Measurements from ENCODE around the gene IMMP1L.
A peak's percentile ranks its signal among the peaks of the same experiment; 100 is the strongest.
"Not testable (repeated sequence)": the region's sequence is repeated elsewhere in the genome, so short reads cannot be mapped to it uniquely, and the experiment has no call there.

Gene IMMP1L, protein sequence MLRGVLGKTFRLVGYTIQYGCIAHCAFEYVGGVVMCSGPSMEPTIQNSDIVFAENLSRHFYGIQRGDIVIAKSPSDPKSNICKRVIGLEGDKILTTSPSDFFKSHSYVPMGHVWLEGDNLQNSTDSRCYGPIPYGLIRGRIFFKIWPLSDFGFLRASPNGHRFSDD

GRCh38 chr11:31509429-31510345, at the start of gene IMMP1L, which contains the start of gene ELP4:
Gene IMMP1L, minus strand, starts transcription at chr11:31509622. Its CDS starts 46,346 bp downstream, at chr11:31463276.
Gene ELP4, plus strand, starts transcription at chr11:31509767. Its CDS starts 18 bp downstream, at chr11:31509785.
- DNase-seq (ENCODE audit: low read depth), result peak; percentile 88

DNA sequence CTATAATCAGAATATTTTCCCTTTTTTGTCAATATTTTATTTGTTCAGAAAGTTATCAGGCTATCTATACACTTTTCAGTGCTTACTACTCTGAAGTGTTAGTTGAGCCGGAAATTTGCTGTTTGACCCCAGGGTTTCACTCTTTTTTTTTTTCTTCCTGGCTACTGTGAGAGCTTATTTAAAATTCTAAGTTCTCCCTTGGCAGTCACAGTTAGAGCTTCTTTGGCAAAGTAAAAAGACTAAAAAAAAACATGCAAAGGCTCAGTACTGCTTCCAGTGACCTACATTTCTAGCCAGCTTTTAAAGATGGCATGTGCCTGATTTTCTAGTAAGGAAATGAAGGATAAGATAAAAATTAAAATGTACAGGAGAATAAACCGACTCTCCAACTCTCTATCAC, 48.6 kb upstream of the IMMP1L start:
- no peak for DNase-seq (ENCODE audit: low read depth)

- DNase-seq (ENCODE audit: low read depth), result no peak
These were observed 46.5 kb upstream of the IMMP1L start for GRCh38 chr11:31555938-31556337.

- no peak for DNase-seq (ENCODE audit: low read depth)
These were observed 33.4 kb upstream of the IMMP1L start for GRCh38 chr11:31542862-31543261.

DNA sequence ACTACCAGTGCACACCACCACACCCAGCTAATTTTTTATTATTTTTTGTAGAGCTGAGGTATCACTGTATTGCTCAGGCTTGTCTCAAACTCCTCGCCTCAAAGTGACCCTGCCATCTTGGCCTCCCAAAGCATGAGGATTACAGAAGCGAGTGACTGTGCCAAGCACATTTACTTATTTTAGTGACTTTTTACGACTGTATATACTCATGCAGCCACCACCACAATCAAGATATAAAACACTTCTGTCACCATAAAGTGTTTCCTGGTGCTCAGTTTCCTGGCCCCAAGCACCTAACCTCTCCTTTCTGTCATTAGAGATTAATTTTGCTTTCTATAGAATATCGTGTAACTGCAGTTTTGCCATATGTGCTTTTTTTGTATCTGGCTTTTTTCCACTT, 26.1 kb upstream of the IMMP1L start:
- DNase-seq (ENCODE audit: low read depth), result no peak

DNA sequence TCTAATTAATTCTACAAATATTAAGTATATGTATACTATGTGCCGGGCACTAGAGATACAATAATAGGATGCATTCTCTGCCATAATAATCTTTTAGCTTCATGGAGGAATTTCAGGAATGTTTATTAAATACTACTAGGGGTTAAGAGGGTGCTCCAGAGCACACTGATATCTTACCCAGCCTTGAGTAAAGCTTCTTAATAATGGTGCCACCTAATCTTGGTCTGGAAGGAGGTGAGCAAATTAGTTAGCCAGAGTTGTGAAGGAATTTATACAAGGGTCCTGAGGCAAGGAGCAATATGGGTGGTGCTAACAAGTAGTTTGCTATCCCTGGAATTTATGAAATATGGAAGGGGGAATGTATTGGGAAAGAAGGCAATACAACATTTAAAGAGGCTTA, 21.9 kb upstream of the IMMP1L start:
- DNase-seq (ENCODE audit: low read depth), result no peak

- DNase-seq (ENCODE audit: low read depth), result no peak
These were observed 20.3 kb upstream of the IMMP1L start for GRCh38 chr11:31529701-31530100.

DNA sequence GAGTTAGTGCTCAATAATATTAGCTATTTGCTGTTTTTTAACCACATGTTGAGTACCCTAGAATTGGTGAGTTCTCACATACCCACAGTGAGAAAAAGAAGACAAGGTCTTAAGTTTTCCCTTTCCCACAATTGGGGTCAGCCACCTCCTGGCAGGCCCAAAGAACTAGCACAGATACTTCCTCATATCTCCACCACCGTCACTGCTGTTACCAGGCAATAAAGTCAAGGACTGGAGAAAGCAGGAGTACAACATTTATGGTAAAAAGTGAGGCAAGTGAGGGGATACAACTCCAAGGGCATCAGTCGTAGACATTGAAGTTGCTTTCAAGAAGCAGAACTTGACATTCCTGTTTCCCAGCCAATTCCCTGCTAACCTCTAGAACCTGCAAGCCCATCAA, 19.8 kb upstream of the IMMP1L start:
- no peak for DNase-seq (ENCODE audit: low read depth)

GRCh38 chr11:31521497-31522150, 12.2 kb upstream of the IMMP1L start:
- no peak for DNase-seq (ENCODE audit: low read depth)

- DNase-seq (ENCODE audit: low read depth), result no peak
These were observed 2.7 kb upstream of the IMMP1L start for GRCh38 chr11:31512117-31512516.

DNA sequence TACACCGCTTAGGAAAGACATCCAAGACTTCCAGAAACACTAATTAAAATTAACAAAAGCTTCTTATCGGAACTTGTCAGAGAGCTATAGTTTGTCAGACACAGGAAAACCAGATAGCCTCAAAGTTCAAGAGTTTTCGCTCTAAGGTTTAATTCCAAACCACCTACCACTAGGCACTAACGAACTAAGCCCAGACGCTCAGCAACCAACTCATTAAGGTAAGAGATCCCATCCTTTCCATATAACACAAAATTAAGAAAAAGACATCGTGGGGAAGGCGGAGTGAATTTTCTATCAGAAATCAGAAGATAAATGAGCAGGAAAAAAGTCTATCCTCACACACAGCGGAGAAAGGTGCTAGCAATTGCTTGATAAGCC, 382 bp downstream of the IMMP1L start:
- no peak for DNase-seq (ENCODE audit: low read depth)

DNA sequence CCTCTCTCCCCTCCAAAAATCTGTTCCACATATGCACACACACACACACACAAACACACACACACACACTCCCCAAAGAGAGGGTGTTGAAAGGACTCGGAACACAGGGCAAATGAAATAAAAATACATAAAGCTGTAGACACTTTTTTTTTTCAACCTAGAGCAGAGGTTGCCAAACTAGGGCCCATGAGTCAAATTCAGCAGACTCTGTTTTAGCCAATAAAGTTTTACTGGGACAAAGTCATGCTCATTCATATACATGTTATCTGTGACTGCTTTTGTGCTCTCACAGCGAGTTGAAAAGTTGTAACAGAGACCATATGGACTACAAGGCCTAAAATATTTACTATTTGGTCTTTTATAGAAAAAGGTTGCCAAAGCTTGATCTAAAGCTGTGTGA, 8.9 kb downstream of the IMMP1L start:
- no peak for DNase-seq (ENCODE audit: low read depth)

GRCh38 chr11:31499576-31500178, 9.7 kb downstream of the IMMP1L start:
- no peak for DNase-seq (ENCODE audit: low read depth)

GRCh38 chr11:31493762-31494161, 15.7 kb downstream of the IMMP1L start:
- DNase-seq (ENCODE audit: low read depth), result not testable (repeated sequence)

- no peak for DNase-seq (ENCODE audit: low read depth)
These were observed 16.2 kb downstream of the IMMP1L start for GRCh38 chr11:31493235-31493634.

GRCh38 chr11:31492320-31492913, 17.0 kb downstream of the IMMP1L start:
- no peak for DNase-seq (ENCODE audit: low read depth)

DNA sequence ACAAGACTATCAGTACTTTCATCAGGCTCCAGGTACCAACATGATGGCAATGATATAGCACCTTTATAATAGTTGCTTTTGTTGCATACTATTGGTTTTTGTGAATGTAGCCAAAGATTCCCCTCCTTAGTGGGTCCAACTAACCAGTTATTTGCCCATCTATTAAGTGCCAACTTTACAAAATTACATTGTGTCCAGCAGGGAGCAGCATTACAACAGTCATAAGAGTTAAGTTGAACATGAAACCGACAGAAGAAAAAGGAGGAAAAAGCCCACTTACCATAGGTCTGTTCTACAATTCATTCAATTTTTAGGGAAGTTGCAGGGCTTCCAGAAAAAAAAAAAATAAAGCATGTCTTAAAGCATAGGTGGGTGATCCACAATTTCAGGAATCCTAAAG, 21.6 kb downstream of the IMMP1L start:
- DNase-seq (ENCODE audit: low read depth), result peak; percentile 10

DNA sequence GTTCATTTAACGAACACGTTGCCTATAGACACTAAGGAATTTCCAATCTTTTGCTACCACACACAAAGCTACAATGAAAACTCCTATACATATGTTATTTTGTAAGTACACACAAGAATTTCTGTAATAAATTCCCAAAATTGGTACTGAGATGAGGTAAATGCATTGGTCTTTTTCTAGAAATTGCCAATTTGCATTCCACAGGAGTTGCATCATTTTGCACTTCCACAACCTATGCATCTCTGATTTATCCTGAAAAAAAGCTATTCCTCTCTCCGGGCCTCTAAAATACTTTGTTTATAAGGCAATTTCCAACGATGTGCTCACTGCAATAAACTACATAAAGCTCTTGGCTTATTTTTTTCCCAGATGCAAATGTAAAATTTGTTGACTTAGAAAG, 24.9 kb downstream of the IMMP1L start:
- no peak for DNase-seq (ENCODE audit: low read depth)

DNA sequence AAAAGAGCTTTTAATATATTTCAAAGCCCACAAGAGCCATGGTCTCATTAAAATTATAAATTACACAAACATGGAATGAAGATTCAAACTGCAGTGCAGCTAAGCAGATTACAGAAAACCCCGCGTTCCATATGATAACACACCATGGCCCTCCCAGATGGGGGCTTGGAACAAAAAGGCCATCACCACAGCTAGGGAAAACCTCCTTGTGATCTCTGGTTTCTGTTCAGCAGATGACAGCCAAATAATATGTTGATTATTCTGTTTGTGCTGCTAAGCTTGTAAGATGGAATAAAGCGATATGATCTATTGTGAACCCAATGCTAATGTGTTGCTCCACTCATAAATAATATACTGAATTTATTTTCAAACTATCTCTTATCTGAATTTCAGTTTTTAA, 28.5 kb downstream of the IMMP1L start:
- no peak for DNase-seq (ENCODE audit: low read depth)

GRCh38 chr11:31479066-31479465, 30.4 kb downstream of the IMMP1L start:
- no peak for DNase-seq (ENCODE audit: low read depth)

DNA sequence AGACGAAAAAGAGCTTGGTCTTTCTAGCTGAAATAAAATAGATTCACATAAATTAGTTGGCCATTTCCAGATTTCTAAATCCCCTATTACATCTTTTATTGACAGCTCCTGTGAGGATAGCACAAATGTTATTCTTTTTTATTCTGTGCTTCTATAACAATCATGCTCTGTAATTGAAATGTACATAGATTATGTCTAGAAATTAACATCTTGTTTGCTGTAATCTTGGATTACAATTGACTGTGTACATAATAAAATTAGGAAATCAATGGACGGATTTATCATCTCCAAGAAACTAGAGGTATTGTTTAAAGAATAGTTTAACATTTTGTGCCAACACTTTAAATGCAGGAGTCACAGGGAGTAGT, 31.2 kb downstream of the IMMP1L start:
- no peak for DNase-seq (ENCODE audit: low read depth)

GRCh38 chr11:31477528-31478222, 31.7 kb downstream of the IMMP1L start:
- no peak for DNase-seq (ENCODE audit: low read depth)
